Fibroblast of skin of left quadriceps (primary cell): ENCODE results near the gene RERG.
"Not testable (repeated sequence)": the region's sequence is repeated elsewhere in the genome, so short reads cannot be mapped to it uniquely, and the experiment has no call there.

ENCODE experiments used
- DNase-seq, 2 experiments: peaks; one replicate each; pipeline ENCODE4 v3.0.0-alpha.2; 2013; ENCODE audit warnings: low read depth in 2 of 2

RERG gene

DNA sequence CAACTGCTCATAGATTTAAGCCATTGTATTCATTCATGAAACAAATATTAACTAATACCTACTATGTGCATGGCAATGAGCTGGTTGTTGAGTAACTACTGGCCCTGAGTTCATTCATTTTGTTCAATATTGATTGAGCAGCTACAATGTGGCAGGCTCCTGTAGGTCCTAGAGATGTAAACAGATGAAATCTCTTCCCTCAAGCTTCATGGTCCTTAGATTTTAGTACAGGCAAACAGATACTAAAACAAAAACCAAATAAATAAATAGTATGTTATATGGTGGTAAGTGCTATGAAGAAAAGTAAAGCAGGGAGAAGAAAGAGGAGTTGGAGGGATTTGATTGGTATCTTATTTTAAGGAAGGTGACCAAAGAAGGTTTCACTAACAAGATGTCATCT lies 77.8 kb downstream of the RERG start:
- no peak for DNase-seq

DNA sequence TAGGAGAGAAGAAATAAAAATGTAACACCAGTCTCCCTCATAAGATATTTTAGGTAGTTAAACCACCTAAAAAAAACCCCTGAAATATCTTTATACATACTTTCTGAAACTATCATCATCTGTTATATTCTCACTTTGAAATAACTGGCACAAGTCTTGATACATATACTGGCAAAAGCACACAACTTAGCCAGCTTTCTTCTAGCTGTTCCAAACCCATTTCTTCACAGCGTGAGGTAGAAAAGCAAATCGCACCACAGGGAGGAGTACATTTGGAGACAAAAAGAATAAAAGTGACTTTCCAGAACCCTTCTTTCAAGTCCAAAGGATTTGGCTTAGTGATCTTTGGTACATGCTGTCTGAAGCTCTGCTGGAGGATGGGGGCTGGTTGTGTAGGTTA lies 78.5 kb downstream of the RERG start:
- no peak for DNase-seq

DNA sequence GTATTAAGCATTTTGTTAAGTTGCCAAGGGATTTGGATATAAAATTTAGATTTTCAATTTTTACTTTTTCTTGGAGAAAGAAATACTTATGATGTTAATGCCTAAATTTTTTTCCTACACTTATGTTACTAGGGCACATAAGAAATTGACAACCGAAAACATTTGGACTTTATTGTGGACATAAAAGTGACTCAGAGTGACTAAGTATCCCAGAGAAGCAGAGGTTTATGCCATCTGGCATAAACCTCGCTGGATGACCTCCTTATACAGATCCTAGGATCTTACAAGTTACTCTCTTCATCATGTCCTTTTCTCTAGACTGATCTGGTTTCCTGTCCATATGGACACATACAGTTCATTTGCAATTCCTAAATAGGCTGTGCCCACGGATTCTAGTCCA lies 89.8 kb downstream of the RERG start:
- peak in 1 of 2 experiments; percentile 20 for DNase-seq

DNA sequence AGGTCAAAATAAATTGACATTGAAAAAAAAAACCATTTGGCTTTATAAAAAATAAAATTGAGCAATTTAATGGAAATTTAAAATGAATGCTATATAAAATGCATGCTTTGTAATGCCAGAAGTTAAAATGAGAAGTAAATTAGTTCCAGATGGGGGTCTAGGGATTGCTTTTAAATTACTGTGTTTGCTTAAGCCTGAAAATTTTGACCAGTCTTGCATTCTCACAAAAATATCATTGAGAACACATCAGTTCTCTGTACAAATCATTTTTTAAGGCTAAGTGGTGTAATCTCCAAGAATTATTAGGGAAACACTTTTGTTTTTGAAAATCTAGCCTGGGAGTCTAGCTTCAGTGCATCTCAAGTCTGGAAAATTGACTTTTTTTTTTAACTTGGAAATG lies 90.7 kb downstream of the RERG start:
- DNase-seq = peak; percentile 12 to 14

DNA sequence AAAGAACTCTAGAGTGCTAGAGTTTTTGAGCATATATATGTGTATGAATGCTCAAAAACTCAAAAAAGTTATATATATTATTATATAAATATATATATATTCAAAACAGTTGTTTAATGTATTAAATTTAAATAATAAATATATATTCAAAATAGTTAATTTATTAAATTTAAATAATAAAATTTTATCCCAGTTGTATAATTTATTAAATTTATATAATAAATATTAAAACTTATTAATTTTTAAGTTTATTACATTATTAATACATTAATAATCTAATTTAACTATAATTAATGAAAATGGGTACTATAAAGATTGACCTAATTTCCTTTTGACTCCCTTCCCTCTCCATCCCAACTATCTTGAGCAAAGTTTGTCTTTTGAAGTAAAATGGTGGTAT lies 97.8 kb downstream of the RERG start:
- DNase-seq = no peak

DNA sequence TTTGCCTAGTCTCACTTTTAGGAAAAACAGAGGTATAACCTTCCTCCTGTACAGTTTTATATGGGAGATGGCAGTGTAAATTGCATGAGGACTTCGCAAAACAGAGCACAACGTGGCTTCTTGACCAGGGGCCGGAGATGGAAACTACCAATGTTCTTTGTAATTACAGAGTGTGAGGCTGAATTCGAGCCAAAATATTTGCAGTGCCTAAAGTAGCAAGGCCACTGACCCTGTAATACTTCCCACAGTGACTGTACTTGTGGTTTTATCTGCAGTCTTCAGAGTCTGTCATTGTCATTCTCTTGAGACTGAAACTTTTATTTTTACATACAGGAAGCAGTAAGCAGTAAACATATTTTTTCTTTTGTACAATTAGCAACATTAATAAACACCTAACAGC lies 98.9 kb downstream of the RERG start:
- no peak for DNase-seq

DNA sequence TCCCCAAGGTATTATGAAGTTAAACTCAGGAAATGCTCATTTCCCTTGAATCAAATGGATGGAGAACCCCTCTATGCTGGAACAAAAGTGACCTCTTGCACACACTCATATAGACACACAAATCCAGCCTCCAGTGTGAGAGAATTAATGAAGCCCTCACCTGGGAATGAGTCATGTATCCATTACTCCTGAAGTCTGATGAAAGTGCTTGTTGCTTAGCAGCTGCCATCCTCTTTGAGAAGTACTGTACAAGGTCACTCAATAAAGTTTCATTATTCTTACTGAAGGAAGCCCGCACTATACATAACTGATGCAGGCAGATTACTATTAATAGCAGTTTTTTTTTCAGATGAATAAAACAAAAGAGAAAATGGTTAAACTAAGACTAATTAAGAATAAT lies 102.3 kb downstream of the RERG start:
- DNase-seq = no peak

DNA sequence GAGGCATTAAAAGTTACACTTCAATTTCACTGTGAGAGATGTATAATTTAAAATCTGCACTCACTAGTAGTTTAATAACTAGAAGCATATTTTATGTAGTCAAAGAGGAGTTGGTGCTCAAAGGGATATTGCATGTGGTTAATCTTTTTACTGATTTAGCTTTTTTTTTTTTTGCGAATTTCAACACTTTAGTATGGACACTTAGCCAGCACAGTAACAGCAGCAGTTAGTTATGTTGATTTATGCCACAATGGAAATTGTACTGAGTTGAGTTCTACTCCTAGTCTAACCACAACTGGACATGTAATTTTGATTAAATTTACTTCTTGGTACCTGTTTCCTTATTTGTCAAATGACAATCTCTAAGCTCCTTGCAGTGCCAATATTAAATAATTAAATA lies 104.2 kb downstream of the RERG start:
- no peak for DNase-seq

DNA sequence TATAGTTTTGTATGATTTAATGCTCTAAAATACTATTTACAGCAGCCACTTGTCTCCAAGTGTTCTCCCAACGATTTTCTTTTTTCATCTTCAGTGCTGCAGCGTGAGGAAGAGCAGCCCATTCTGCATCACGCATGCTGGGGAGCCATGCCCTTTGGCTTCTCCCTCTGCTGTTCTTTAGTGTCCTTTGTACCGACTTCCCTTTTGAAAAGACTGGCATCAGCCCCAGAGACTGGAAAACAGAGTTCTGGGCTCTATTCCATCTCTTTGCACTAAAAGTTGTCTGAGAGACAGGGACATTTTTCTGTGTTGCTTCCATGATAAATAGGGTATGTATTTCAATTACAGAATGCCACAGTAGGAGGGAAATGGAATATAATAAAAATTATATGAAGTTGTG lies 105.1 kb downstream of the RERG start:
- no peak for DNase-seq

DNA sequence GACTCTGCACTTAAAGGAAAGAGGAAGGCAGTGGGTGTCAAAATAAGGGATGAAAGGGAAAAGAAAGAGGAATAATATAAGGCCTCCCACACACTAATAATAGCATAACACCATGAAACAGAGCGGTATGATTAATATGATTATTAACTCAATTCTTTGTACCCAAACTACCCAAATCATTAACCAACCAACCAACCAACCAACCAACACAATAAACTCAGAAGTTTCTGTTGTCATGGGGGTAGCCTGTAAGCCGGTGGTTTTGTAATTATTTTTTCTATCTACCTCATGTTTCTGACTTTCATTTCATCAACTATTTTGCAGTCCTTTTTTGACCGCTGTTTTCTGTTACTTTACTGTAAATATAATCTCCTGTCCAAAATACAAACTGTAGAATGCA lies 105.8 kb downstream of the RERG start:
- DNase-seq = no peak

DNA sequence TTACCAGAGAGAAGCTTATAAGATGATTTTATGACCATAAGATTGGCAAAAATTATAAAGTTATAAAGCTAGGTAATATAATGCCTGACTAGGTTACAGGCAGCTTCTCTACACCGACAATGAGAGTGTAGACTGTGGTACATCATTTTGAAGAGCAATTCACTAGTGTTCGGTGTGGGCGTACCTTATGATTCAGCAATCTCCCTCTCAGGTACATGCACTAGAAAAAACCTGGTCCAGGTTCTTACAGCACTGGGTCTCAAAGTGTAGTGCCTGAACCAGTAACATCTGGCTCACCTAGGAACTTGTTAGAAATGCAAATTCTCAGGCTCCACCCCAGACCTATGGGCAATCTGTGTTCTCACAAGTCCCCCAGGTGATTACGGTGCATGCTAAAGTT lies 106.7 kb downstream of the RERG start:
- DNase-seq = no peak

DNA sequence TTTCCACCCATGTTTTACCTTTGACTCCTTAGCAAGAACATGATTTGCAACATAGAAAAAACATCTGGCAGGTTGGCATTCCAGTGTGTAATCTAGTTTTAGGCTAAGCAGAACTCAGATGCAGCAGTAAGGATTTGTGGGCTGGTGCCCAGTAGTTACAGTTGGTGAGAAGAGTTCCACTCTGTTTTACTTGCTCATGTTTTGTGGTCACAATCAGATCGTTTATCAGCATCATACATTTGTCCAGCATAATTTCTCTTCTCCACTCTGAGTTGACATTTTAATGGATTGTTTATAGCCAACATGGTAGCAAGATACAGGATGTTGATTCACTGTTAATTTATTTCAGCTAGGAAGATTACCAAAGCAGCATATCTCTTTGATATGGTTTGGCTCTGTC lies 128.4 kb downstream of the RERG start:
- no peak for DNase-seq

DNA sequence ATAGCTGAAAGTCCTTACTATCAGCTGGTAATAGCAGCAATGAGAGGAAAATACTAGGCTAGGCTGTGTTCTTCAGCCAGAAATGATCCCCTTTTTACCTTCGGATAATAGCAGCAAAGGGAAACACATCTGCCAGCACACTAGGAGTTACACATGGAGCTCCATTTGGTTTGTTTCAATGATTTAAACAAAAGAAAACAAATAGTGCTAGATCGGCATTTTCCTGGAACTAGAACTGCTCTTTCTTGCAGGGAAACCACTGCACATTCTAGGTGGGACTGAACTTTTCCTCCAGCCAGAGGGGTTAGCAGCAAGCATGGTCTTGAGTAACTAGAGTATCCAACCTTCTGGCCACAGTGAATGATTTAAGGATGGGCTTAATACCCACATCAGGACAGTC lies 130.8 kb downstream of the RERG start:
- DNase-seq = no peak

DNA sequence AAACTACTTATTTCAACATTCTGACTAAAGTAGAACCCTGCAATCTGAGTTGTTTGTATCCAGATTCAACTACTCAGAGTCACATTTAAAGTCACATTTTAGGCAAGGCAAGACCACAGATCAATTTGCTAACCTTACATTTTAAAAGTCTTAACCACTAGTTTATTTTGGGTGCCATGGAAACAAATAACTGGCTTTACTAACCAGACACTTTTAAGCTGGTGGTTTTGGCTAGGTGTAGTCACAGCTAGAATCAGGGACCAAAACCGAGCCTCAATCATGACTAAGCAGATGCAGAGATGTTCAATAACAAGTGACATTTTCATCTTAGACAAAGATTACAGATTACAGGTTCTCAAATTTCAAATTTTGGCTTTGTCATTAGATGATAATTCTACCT lies 133.1 kb downstream of the RERG start:
- DNase-seq = no peak

DNA sequence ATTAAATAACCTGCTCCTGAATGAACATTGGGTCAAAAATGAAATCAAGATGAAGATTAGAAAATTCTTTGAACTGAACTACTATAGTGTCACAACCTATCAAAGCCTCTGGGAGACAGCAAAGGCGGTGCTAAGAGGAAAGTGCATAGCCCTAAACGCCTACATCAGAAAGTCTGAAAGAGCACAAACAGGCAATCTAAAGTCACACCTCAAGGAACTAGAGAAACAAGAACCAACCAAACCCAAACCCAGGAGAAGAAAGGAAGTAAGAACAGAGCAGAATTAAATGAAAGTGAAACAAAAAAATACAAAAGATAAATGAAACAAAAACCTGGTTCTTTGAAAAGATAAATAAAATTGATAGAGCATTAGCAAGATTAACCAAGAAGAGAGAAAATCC lies 143.5 kb downstream of the RERG start:
- not testable (repeated sequence) for DNase-seq

DNA sequence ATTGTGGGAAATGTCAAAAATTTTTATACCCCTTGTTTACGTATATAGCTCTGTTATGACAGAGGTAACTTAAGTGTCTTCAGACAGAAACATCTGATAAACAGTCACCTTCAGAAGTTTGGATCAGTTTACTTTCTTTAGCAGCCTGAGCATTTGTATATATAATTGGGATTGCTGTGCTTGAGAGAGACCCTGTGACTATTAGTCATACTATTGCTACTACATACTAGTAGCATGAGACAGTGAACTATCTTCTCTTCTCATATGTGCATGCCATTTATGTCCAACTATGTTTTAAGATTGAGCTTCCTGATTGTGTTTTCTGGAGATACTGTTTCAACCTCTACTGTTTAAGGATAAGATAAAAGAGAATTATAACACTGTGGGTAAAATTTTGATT lies 146.9 kb downstream of the RERG start:
- no peak for DNase-seq

DNA sequence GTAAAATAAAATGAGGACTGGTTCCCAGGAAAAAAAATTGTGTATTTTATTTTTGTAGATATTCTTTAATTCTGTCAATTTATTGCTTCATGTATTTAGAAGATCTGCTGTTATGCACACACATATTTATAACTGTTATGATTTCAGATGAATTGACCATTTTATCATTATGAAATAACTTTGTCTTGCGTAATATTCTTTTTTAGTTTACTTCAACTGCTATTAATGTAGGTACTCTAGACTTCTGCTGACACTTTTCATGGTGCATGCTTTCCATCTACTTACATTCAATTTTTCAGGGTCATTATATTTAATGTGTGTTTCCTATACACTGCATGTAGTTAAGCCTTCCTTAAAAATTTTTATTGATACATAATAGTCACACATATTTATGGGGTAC lies 162.1 kb downstream of the RERG start:
- no peak for DNase-seq
